HEK293T (cell line): ENCODE measurements around the gene DIDO1.

Experiments
- CTCF ChIA-PET: fragments of 350-600 bp; formaldehyde crosslinking; extraction: SDS; loops from one replicate; lab custom pipeline; 2021; ENCODE audit warnings: antibody characterized with exemption, inconsistent platforms; lab: Yijun Ruan, JAX
- POLR2A ChIA-PET: fragments of 350-600 bp; formaldehyde crosslinking; extraction: SDS; loops from one replicate; lab custom pipeline; 2020; ENCODE audit warnings: antibody characterized with exemption, inconsistent platforms; lab: Yijun Ruan, JAX
- DNase-seq: peaks from one replicate; pipeline ENCODE4 v3.0.0; 2012; ENCODE audit warnings: mixed read lengths; ENCODE audit errors: extremely low spot score
- ARNT ChIP-seq: fragments of 450-650 bp; IDR thresholded peaks from 2 replicates; pipeline ENCODE4 v1.6.1; 2017; ENCODE audit warnings: mild to moderate bottlenecking
- BHLHE40 ChIP-seq: fragments of 450-650 bp; IDR thresholded peaks from 2 replicates; pipeline ENCODE4 v1.6.1; 2016; ENCODE audit warnings: mild to moderate bottlenecking, moderate library complexity, borderline replicate concordance
- CTBP1 ChIP-seq: fragments of 450-650 bp; IDR thresholded peaks from 2 replicates; pipeline ENCODE4 v1.6.1; 2016; ENCODE audit warnings: borderline replicate concordance
- ELF4 ChIP-seq: fragments of 450-650 bp; IDR thresholded peaks from 2 replicates; pipeline ENCODE4 v1.6.1; 2017; ENCODE audit warnings: antibody characterized with exemption
- FOXA1 ChIP-seq: fragments of 450-650 bp; IDR thresholded peaks from 2 replicates; pipeline ENCODE4 v1.6.1; 2016; ENCODE audit warnings: mild to moderate bottlenecking
- FOXK2 ChIP-seq: fragments of 450-650 bp; IDR thresholded peaks from 2 replicates; pipeline ENCODE4 v1.6.1; 2016; ENCODE audit warnings: mild to moderate bottlenecking
- FOXM1 ChIP-seq: fragments of 450-650 bp; IDR thresholded peaks from 2 replicates; pipeline ENCODE4 v1.6.1; 2017; ENCODE audit warnings: mild to moderate bottlenecking, borderline replicate concordance
- HDGF ChIP-seq: fragments of 450-650 bp; IDR thresholded peaks from 2 replicates; pipeline ENCODE4 v1.6.1; 2017; ENCODE audit warnings: antibody characterized with exemption, borderline replicate concordance
- L3MBTL2 ChIP-seq: fragments of 450-650 bp; conservative IDR thresholded peaks from 2 replicates; pipeline ENCODE4 v1.6.1; 2016; ENCODE audit warnings: mild to moderate bottlenecking
- LEF1 ChIP-seq: fragments of 450-650 bp; IDR thresholded peaks from 2 replicates; pipeline ENCODE4 v1.6.1; 2017; ENCODE audit warnings: mild to moderate bottlenecking, borderline replicate concordance
- NFRKB ChIP-seq: fragments of 450-650 bp; IDR thresholded peaks from 2 replicates; pipeline ENCODE4 v1.6.1; 2016; ENCODE audit warnings: mild to moderate bottlenecking, moderate library complexity
- PKNOX1 ChIP-seq: fragments of 450-650 bp; IDR thresholded peaks from 2 replicates; pipeline ENCODE4 v1.6.1; 2016
- SP1 ChIP-seq: fragments of 450-650 bp; IDR thresholded peaks from 2 replicates; pipeline ENCODE4 v1.6.1; 2017
- SUZ12 ChIP-seq: fragments of 450-650 bp; IDR thresholded peaks from 2 replicates; pipeline ENCODE4 v1.6.1; 2016; ENCODE audit warnings: mild to moderate bottlenecking
- TARDBP ChIP-seq: fragments of 450-650 bp; IDR thresholded peaks from 2 replicates; pipeline ENCODE4 v1.6.1; 2016
- ZNF384 ChIP-seq: fragments of 450-650 bp; IDR thresholded peaks from 2 replicates; pipeline ENCODE4 v1.6.1; 2016

The DIDO1 gene

DNA sequence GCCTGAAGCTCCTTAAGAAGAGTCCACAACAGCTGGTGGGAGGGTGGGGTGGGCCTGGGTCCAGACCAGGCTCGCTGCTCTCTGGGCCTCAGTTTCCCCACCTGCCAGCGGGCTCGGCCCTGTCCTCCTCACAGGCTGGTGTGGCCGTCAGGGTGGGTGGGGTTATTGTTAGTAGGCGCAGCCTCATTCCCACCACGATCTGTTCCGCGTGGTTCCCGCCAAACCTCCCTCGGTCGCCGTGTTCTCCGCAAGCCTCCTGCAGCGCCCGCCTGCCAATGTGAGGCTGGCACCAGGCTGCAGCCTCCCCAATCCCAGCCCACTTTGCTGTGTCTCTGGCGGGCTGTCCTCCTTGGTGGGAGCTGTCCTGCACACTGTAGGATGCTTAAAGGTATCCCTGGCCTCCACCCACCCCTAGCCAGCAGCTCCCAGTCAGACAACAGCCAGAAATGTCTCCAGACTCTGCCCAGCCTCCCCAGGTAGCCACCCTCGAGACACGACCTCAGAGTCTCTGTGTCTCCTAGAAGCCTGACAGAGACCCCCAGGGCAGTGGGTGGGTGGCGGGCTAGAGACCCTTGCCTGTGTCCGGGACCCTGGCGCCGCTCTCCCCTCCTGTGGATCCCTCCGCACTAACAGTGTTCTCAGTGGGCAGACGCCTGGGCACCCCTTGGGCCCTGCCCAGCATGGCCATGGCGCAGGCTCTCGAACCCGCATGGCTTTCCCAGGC, 41.5 kb upstream of the DIDO1 start:
- TF ChIP-seq SP1 (no peak), SUZ12 (no peak), ARNT (no peak), HDGF (no peak), FOXK2 (no peak), L3MBTL2 (no peak)
- ChIA-PET CTCF (no interaction called here), POLR2A (no interaction called here)
- no peak for DNase-seq

DNA sequence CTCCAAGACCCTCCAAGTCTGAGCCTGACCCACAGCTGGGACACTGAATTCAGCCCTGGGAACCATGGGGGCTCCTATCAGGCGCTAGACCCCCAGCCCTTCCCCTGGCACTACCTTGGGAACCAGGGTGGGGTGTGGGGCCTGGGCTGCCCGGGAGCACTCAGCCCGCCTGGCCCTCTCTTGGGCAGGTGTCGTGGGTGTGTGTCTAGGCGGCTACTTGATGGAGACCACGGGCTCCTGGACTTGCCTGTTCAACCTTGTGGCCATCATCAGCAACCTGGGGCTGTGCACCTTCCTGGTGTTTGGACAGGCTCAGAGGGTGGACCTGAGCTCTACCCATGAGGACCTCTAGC, 40.8 kb upstream of the DIDO1 start:
- no peak for TF ChIP-seq TARDBP
- no peak for TF ChIP-seq FOXA1
- TF ChIP-seq NFRKB = no peak
- no peak for TF ChIP-seq SP1
- no peak for TF ChIP-seq L3MBTL2
- TF ChIP-seq FOXM1 = no peak
- TF ChIP-seq ELF4 = no peak
- no peak for TF ChIP-seq CTBP1
- TF ChIP-seq FOXK2 = no peak
- TF ChIP-seq ARNT = no peak
- TF ChIP-seq PKNOX1 = no peak
- TF ChIP-seq SUZ12 = no peak
- no peak for TF ChIP-seq BHLHE40
- TF ChIP-seq LEF1 = no peak
- TF ChIP-seq ZNF384 = no peak
- ChIA-PET POLR2A (no interaction called here), CTCF (no interaction called here)
- DNase-seq = no peak

GRCh38 chr20:62966212-62967148, 40.2 kb upstream of the DIDO1 start:
- CTCF ChIA-PET = no interaction called here
- POLR2A ChIA-PET = no interaction called here
- TF ChIP-seq ZNF384 (no peak), FOXK2 (no peak), L3MBTL2 (no peak), PKNOX1 (no peak), ELF4 (no peak), SUZ12 (no peak), BHLHE40 (no peak)
- DNase-seq = no peak

DNA sequence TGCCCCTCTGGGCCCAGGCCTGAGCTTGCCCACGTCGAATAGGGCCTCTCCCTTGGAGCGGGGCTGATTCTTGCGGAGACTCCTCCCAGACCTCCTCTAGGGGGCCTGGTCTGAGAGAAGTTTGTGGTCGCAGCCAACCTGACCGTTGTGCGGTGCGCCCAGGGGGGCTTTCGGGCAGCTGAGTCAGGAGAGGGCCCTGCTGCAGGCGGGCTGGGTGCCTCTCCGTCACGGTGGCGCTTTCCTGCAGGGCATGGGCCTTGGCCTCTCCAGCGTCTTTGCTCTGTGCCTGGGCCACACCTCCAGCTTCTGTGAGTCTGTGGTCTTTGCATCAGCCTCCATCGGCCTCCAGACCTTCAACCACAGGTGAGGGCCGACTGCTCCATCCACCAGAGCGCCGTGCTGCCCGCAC, 39.1 kb upstream of the DIDO1 start:
- no peak for TF ChIP-seq ELF4
- no peak for TF ChIP-seq FOXK2
- no peak for TF ChIP-seq NFRKB
- TF ChIP-seq TARDBP = no peak
- TF ChIP-seq FOXA1 = no peak
- TF ChIP-seq BHLHE40 = no peak
- no peak for TF ChIP-seq SUZ12
- TF ChIP-seq L3MBTL2 = no peak
- TF ChIP-seq LEF1 = no peak
- TF ChIP-seq HDGF = no peak
- TF ChIP-seq PKNOX1 = no peak
- TF ChIP-seq ARNT = no peak
- TF ChIP-seq SP1 = no peak
- DNase-seq = no peak
- POLR2A ChIA-PET = no interaction called here
- CTCF ChIA-PET = no interaction called here

DNA sequence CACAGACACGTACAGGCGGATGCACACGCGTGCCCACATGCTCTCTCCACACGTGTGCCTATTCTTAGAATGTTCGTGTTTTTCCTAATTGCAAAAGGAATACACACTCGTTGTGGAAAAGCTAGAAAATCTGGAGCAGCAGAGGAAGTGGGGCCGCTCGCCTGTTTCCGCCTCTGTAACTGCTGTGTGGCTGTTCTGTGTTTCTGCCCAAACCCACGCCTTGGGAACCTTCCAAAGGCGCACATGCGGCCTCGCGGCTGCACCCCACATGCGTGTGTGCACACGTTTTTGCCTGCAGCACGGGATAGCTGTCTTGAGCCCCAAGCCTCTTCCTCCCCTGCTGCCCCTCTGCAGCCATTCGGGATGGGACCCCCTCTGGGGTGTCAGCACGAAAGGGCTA, 38.4 kb upstream of the DIDO1 start:
- DNase-seq = no peak
- ChIA-PET CTCF (no interaction called here), POLR2A (no interaction called here)
- TF ChIP-seq SP1 (no peak), LEF1 (no peak), L3MBTL2 (no peak), FOXK2 (no peak), ELF4 (no peak), FOXA1 (no peak), ZNF384 (no peak), HDGF (no peak), BHLHE40 (no peak), FOXM1 (no peak)

- POLR2A ChIA-PET = no interaction called here
- TF ChIP-seq HDGF (no peak), FOXM1 (no peak), ELF4 (no peak), BHLHE40 (no peak), CTBP1 (no peak), L3MBTL2 (no peak)
- DNase-seq = no peak
- CTCF ChIA-PET = no interaction called here
These were observed 37.5 kb upstream of the DIDO1 start for GRCh38 chr20:62963614-62964397.
